ENCODE results near the gene RNASEH2C. TPM values are rescaled to one million over a fixed set of nuclear protein-coding genes. Genes with fewer than 3 reads are reported as not detected.

RNASEH2C gene
- total RNA-seq, 1 experiment from 2014 or later: 80.2 TPM

- Histone ChIP-seq H3K27me3 (replicated peaks; ENCODE audit: insufficient read depth, low read depth, low read length, poor library complexity) (no peaks in the 10 kb centered on the region), H3K36me3 (ENCODE audit: insufficient read depth, low read length, poor library complexity, severe bottlenecking) (no peaks in the 10 kb centered on the region), H3K27ac (ENCODE audit: low read depth, low read length, poor library complexity, severe bottlenecking) (no peak overlapping the region), H3K4me1 (ENCODE audit: insufficient read depth, low read length, poor library complexity, severe bottlenecking) (no peaks in the 10 kb centered on the region), H3K9me3 (ENCODE audit: low read depth, low read length, poor library complexity, severe bottlenecking) (no peaks in the 10 kb centered on the region), H3K4me3 (ENCODE audit: low read depth, low read length, poor library complexity, severe bottlenecking) (no peak overlapping the region)
- no TSS peak for BruUV-seq (replicated peaks)
- intact Hi-C loops (cut with micrococcal nuclease; ENCODE audit: unreplicated experiment): no loop called here
- TF ChIP-seq CTCF (conservative IDR thresholded peaks at IDR 0.05; ENCODE audit: low read depth, low read length): no peak
- no peak for TF ChIP-seq EZH2 (IDR thresholded peaks at IDR 0.05; ENCODE audit: borderline replicate concordance, low read depth, low read length, poor library complexity, severe bottlenecking)
- DNase-seq (ENCODE audit: low spot score): no peak
- POLR2A ChIA-PET (ENCODE audit: low non-redundant PET): no interaction called here
- CTCF ChIA-PET: no interaction called here
Observed at GRCh38 chr11:65727865-65728264, 7.3 kb upstream of the RNASEH2C start.

- CTCF ChIA-PET: interaction anchor here (0.6 kb wide), 1 partner anchor 499 kb away, joined by 5 read pairs; no protein-coding TSS in a partner anchor
- intact Hi-C loops (cut with micrococcal nuclease; ENCODE audit: unreplicated experiment): no loop called here
Observed at GRCh38 chr11:65726660-65727059, 6.1 kb upstream of the RNASEH2C start.

GRCh38 chr11:65722261-65722660, 1.7 kb upstream of the RNASEH2C start:
- POLR2A ChIA-PET (ENCODE audit: low non-redundant PET): no interaction called here
- CTCF ChIA-PET: no interaction called here
- H3K9me3 ChIP-seq (ENCODE audit: low read depth, low read length, poor library complexity, severe bottlenecking): no peaks in the 10 kb centered on the region
- H3K27me3 ChIP-seq (replicated peaks; ENCODE audit: insufficient read depth, low read depth, low read length, poor library complexity): no peaks in the 10 kb centered on the region
- no TSS peak for BruUV-seq (replicated peaks)
- H3K27ac ChIP-seq (ENCODE audit: low read depth, low read length, poor library complexity, severe bottlenecking): no peak overlapping the region
- no peak for TF ChIP-seq CTCF (conservative IDR thresholded peaks at IDR 0.05; ENCODE audit: low read depth, low read length)
- no peak for TF ChIP-seq EZH2 (IDR thresholded peaks at IDR 0.05; ENCODE audit: borderline replicate concordance, low read depth, low read length, poor library complexity, severe bottlenecking)
- intact Hi-C loops (cut with micrococcal nuclease; ENCODE audit: unreplicated experiment): no loop called here
- no peak for DNase-seq (ENCODE audit: low spot score)
- peaks cover 8% of the 10 kb centered on the region for H3K4me1 ChIP-seq (ENCODE audit: insufficient read depth, low read length, poor library complexity, severe bottlenecking)
- peaks cover 24% of the 10 kb centered on the region for H3K36me3 ChIP-seq (ENCODE audit: insufficient read depth, low read length, poor library complexity, severe bottlenecking)
- no peak overlapping the region for H3K4me3 ChIP-seq (ENCODE audit: low read depth, low read length, poor library complexity, severe bottlenecking)

More at GRCh38 chr11:65726660-65727059, 6.1 kb upstream of the RNASEH2C start:
- Histone ChIP-seq H3K27ac (ENCODE audit: low read depth, low read length, poor library complexity, severe bottlenecking) (no peak overlapping the region), H3K9me3 (ENCODE audit: low read depth, low read length, poor library complexity, severe bottlenecking) (no peaks in the 10 kb centered on the region), H3K27me3 (replicated peaks; ENCODE audit: insufficient read depth, low read depth, low read length, poor library complexity) (no peaks in the 10 kb centered on the region), H3K36me3 (ENCODE audit: insufficient read depth, low read length, poor library complexity, severe bottlenecking) (no peaks in the 10 kb centered on the region), H3K4me1 (ENCODE audit: insufficient read depth, low read length, poor library complexity, severe bottlenecking) (no peaks in the 10 kb centered on the region), H3K4me3 (ENCODE audit: low read depth, low read length, poor library complexity, severe bottlenecking) (no peak overlapping the region)
- no TSS peak for BruUV-seq (replicated peaks)
- TF ChIP-seq CTCF (conservative IDR thresholded peaks at IDR 0.05; ENCODE audit: low read depth, low read length) (peak; percentile 29; the same call in 1 of the 2 replicates), EZH2 (IDR thresholded peaks at IDR 0.05; ENCODE audit: borderline replicate concordance, low read depth, low read length, poor library complexity, severe bottlenecking) (no peak)
- POLR2A ChIA-PET (ENCODE audit: low non-redundant PET): no interaction called here
- DNase-seq (ENCODE audit: low spot score): no peak

All from A673 (cell line).